Measurements from ENCODE around the gene SCUBE1. TPM values are rescaled to one million over a fixed set of nuclear protein-coding genes. Genes with fewer than 3 reads are reported as not detected.

Gene SCUBE1
- total RNA-seq, 4 donors from 2014 or later = 0.28 to 3.7 (median 1.7) TPM

DNA sequence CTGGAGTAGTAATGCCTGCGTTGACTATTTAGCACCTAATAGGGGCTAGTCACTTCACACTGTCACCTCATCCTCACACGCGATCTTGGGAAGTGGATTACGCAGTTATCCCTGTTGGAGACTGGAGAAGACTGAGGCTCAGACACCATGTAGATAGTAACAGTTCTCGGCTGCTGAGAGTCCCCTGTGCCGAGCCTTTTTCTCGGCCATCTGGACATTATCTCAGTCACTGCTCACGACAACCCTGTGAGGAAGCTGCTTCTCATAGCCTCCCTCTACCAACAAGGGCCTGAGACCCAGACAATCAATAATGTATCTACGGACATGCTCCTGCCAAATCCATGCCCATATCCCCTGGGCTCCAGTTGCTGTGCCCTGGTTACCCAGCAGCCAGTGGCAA, 25.9 kb downstream of the SCUBE1 start:
- ATAC-seq (ENCODE audit: low FRiP score) (no peak), DNase-seq (ENCODE audit: low spot score) (no peak)
- TF ChIP-seq, protein P1, sequence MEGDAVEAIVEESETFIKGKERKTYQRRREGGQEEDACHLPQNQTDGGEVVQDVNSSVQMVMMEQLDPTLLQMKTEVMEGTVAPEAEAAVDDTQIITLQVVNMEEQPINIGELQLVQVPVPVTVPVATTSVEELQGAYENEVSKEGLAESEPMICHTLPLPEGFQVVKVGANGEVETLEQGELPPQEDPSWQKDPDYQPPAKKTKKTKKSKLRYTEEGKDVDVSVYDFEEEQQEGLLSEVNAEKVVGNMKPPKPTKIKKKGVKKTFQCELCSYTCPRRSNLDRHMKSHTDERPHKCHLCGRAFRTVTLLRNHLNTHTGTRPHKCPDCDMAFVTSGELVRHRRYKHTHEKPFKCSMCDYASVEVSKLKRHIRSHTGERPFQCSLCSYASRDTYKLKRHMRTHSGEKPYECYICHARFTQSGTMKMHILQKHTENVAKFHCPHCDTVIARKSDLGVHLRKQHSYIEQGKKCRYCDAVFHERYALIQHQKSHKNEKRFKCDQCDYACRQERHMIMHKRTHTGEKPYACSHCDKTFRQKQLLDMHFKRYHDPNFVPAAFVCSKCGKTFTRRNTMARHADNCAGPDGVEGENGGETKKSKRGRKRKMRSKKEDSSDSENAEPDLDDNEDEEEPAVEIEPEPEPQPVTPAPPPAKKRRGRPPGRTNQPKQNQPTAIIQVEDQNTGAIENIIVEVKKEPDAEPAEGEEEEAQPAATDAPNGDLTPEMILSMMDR (IDR thresholded peaks at IDR 0.05) = no peak

DNA sequence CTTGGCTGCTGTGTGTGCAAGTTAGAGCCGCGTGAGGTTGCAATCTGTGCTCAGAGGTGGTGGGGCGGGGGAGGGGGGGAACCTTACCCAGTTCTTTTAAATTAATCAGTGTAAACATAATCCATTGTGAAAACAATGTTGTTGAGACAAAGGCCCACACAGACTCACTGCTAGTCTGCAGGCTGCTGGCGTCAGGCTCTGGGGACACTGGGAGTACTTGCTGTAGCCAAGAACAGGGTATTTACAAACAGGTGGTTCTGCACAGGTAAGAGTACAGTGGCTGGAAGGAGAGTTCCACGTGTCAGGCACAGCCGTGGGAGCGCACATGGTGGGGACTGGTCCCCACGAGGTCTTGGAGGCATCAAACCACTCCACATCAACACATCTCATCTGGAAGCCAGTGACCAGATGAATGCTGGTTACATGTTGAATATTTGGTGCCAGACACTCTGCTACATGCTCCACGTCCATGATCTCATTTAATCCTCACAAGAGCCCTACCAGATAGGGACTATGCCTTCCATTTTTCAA, 27.4 kb downstream of the SCUBE1 start:
- no peak for ATAC-seq (ENCODE audit: low FRiP score)
- TF ChIP-seq, protein P1 (IDR thresholded peaks at IDR 0.05) = no peak
- no peak for DNase-seq (ENCODE audit: low spot score)

DNA sequence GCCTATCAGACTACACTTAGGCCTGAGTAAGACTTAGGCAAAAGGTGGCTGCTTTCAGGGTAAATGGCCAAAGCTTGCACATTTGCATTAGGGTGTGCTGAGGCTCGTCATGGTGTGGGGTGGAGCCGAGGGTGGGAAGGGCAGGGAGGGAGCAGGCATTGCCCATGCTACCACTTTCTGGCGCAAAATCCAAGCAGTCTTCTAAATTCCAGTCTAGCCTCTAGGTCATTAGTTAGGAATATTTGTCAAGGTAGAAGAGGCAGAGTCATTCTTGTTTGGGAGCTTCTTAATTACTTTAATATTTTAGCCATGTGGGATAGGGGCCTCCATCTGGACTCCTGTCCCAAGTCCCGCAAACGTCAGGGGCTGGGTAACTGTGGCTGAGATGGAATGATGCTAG, 28.6 kb downstream of the SCUBE1 start:
- TF ChIP-seq, protein P1 (IDR thresholded peaks at IDR 0.05) = no peak
- ATAC-seq (ENCODE audit: low FRiP score) (no peak), DNase-seq (ENCODE audit: low spot score) (no peak)

DNA sequence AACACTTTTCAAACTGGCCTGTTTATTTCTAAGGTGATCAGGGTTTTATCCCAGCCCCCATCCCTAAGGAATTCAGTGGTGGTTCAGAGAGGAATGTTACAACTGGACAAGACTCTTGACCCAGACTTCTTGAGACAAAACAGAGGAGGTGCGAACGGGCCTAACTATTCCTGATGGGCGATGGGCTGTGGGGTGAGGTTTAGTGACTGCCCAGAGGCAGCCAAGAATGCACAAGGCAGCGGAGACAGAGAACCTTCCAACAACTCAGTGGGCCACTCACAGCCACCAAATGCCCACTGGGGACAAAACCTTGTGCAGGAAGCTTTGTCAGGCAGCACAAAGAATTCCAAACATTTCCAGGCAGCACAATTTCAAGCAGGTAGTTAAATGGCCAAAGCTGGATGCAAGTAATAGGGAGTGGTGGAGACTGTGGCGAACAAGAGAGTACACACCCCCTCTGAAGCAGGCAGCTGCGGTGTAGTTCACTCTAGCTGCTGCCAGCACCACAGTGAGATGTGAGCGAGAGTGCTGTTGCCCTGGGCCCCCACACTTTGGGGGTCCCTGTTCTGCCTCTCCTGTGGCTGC, 29.2 kb downstream of the SCUBE1 start:
- ATAC-seq (ENCODE audit: low FRiP score) = no peak

DNA sequence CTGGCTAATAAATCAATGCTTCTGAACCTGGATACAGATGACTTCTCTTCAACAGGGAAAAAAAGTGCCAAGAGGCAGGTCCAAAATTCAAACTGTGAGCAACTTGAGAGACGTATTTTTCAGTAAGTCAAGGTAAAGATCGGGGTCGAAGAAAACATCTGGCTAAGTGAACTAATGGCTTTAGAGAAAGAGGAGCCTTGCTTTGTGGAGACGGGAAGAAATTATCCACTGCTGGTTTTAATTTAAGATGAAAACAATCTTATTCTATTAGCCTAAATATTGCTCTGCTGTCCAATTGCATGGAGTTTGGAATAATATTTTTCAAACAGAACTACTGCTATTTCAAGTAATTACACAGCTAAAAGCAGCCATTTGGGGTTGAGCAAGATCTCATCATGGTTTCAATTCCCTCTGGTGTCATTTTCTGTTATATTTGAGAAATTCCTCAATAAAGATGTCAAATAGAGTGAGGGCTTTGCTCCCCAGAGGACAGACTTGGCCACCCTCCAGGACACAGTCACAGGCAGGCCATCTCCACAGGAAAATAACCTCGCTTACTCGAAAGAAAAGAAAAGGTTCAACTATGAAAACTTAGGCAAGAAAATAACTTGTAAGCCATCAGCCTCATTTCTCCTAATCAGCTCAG, 29.8 kb downstream of the SCUBE1 start:
- DNase-seq (ENCODE audit: low spot score) = no peak
- TF ChIP-seq, protein P1 (IDR thresholded peaks at IDR 0.05) = no peak
- ATAC-seq (ENCODE audit: low FRiP score) = no peak

More for the DNA sequence above, 29.2 kb downstream of the SCUBE1 start:
- TF ChIP-seq, protein P1 (IDR thresholded peaks at IDR 0.05) = no peak
- no peak for DNase-seq (ENCODE audit: low spot score)

DNA sequence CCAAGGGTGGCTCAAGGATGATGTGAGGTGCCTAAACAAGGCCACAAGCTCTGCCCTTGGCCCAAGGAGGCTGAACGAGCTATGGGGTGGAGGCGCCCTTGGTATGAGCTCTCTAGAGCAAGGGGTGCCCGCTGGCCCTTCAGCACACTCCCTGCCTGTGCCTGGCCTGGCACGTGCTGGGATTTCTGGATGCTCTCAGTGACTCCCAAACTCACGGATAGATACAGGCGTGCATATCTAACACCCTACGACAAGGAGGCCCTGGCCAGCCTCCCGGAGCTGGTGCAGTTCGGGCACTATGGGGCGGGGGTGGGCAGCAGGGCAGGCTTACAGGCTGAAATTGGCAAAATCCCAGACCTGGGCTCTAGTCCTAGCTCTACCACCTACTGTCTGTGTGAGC, 30.6 kb downstream of the SCUBE1 start:
- ATAC-seq (ENCODE audit: low FRiP score) = no peak
- TF ChIP-seq, protein P1 (IDR thresholded peaks at IDR 0.05) = no peak
- no peak for DNase-seq (ENCODE audit: low spot score)

DNA sequence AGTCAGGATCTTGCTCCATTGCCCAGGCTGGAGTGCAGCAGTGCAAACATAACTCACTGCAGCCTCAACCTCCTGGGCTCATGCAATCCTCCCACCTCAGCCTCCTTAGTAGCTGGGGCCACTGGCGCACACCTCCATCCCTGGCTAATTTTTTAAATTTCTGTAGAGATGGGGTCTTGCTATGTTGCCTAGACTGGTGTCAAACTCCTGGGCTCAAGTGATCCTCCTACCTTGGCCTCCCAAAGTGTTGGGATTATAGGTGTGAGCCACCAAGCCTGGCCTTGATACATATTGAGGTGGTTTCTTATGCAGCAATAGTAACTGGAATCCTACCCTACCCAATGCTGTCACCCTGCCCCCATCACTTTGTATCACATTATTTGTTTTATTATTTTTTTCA, 32.4 kb downstream of the SCUBE1 start:
- DNase-seq (ENCODE audit: low spot score) (no peak), ATAC-seq (ENCODE audit: low FRiP score) (no peak)
- TF ChIP-seq, protein P1 (IDR thresholded peaks at IDR 0.05) = no peak

All from omental fat pad (tissue), 4 donors.